HepG2 (cell line): Measurements from ENCODE around the gene DIS3L2. TPM values are rescaled to one million over a fixed set of nuclear protein-coding genes. Genes with fewer than 3 reads are reported as not detected.

Experiments
- CREM ChIP-seq, 2 experiments: sonication (generic) in 1 of 2; formaldehyde crosslinking in 1 of 2; IDR thresholded peaks; 2 replicates each; pipeline versions ENCODE4 v1.4.0 to v1.6.1; 2016 to 2020; ENCODE audit warnings: antibody characterized with exemption in 1 of 2, mild to moderate bottlenecking in 1 of 2, missing genetic modification reagents in 1 of 2
- EP300 ChIP-seq, 3 experiments: sonication (generic) in 1 of 3; formaldehyde crosslinking in 1 of 3; IDR thresholded peaks; 2 replicates each; pipeline versions ENCODE4 v1.5.1 to v1.6.1; 2011 to 2020; ENCODE audit warnings: low read depth in 2 of 3, low read length in 2 of 3, borderline replicate concordance in 1 of 3, improper control_type of control experiment in 1 of 3, mild to moderate bottlenecking in 1 of 3, missing genetic modification reagents in 1 of 3, moderate library complexity in 1 of 3
- FOXJ3 ChIP-seq: sonication (generic); formaldehyde crosslinking; IDR thresholded peaks from 2 replicates; pipeline ENCODE4 v1.4.0; 2020; ENCODE audit warnings: missing genetic modification reagents, mild to moderate bottlenecking, borderline replicate concordance
- FOXP1 ChIP-seq, 2 experiments: fragments of 450-650 bp in 1 of 2; IDR thresholded peaks; 2 replicates each; pipeline ENCODE4 v1.6.1; 2017 to 2018; ENCODE audit warnings: antibody characterized with exemption in 1 of 2
- GPN1 ChIP-seq: sonication (generic); formaldehyde crosslinking; IDR thresholded peaks from 2 replicates; pipeline ENCODE4 v1.5.1; 2020; ENCODE audit warnings: missing genetic modification reagents, borderline replicate concordance
- HBP1 ChIP-seq: IDR thresholded peaks from 2 replicates; pipeline ENCODE4 v1.6.1; 2016; ENCODE audit warnings: low read depth, control low read depth
- ISL2 ChIP-seq: sonication (generic); formaldehyde crosslinking; IDR thresholded peaks from 2 replicates; pipeline ENCODE4 v1.5.0; 2020; ENCODE audit warnings: missing genetic modification reagents
- JUNB ChIP-seq: sonication (generic); formaldehyde crosslinking; IDR thresholded peaks from 2 replicates; pipeline ENCODE4 v1.8.0; 2022; ENCODE audit warnings: missing genetic modification reagents, mild to moderate bottlenecking, borderline replicate concordance
- LBX2 ChIP-seq: sonication (generic); formaldehyde crosslinking; IDR thresholded peaks from 2 replicates; pipeline ENCODE4 v1.5.0; 2020; ENCODE audit warnings: missing genetic modification reagents, mild to moderate bottlenecking, borderline replicate concordance
- MAFF ChIP-seq: IDR thresholded peaks from 2 replicates; pipeline ENCODE4 v1.6.1; 2011; ENCODE audit warnings: low read depth, low read length, improper control_type of control experiment
- MBD4 ChIP-seq: IDR thresholded peaks from 2 replicates; pipeline ENCODE4 v1.6.1; 2012; ENCODE audit warnings: low read length, inconsistent platforms, borderline replicate concordance
- MEF2D ChIP-seq: sonication (generic); formaldehyde crosslinking; IDR thresholded peaks from 2 replicates; pipeline ENCODE4 v1.5.1; 2020; ENCODE audit warnings: mild to moderate bottlenecking, missing genetic modification reagents
- NCOA2 ChIP-seq: sonication (generic); formaldehyde crosslinking; IDR thresholded peaks from 2 replicates; pipeline ENCODE4 v1.8.0; 2022; ENCODE audit warnings: inconsistent platforms
- NFIC ChIP-seq: IDR thresholded peaks from 2 replicates; pipeline ENCODE4 v1.6.1; 2012; ENCODE audit warnings: mild to moderate bottlenecking, low read length, inconsistent platforms
- SMARCC2 ChIP-seq: fragments of 450-650 bp; IDR thresholded peaks from 2 replicates; pipeline ENCODE4 v1.6.1; 2017; ENCODE audit warnings: antibody characterized with exemption, mild to moderate bottlenecking
- TCF7 ChIP-seq: sonication (generic); IDR thresholded peaks from 2 replicates; pipeline ENCODE4 v1.6.1; 2016; ENCODE audit warnings: antibody characterized with exemption, low read depth
- TEAD3 ChIP-seq: optimal IDR thresholded peaks from 2 replicates; pipeline ENCODE3; 2016; ENCODE audit warnings: borderline replicate concordance
- THRA ChIP-seq: sonication (generic); formaldehyde crosslinking; IDR thresholded peaks from 2 replicates; pipeline ENCODE4 v1.4.0; 2020; ENCODE audit warnings: missing genetic modification reagents, borderline replicate concordance
- TRIM24 ChIP-seq: sonication (generic); formaldehyde crosslinking; IDR thresholded peaks from 2 replicates; pipeline ENCODE4 v1.8.0; 2022; ENCODE audit warnings: mild to moderate bottlenecking, missing genetic modification reagents
- ZFX ChIP-seq: sonication (generic); formaldehyde crosslinking; IDR thresholded peaks from 2 replicates; pipeline ENCODE4 v1.4.0; 2020; ENCODE audit warnings: mild to moderate bottlenecking, low read depth, missing genetic modification reagents, moderate library complexity
- ZNF138 ChIP-seq: sonication (generic); formaldehyde crosslinking; IDR thresholded peaks from 2 replicates; pipeline ENCODE4 v1.5.0; 2020; ENCODE audit warnings: mild to moderate bottlenecking, low read depth, missing genetic modification reagents
- ZNF264 ChIP-seq: sonication (generic); formaldehyde crosslinking; IDR thresholded peaks from 2 replicates; pipeline ENCODE4 v1.4.0; 2020; ENCODE audit warnings: missing genetic modification reagents
- ZNF503 ChIP-seq: sonication (generic); formaldehyde crosslinking; IDR thresholded peaks from 2 replicates; pipeline ENCODE4 v1.4.0; 2020; ENCODE audit warnings: missing genetic modification reagents
- ZNF614 ChIP-seq: IDR thresholded peaks from 2 replicates; pipeline ENCODE4 v1.6.1; 2018; ENCODE audit warnings: missing biosample characterization, missing genetic modification reagents, inconsistent platforms, borderline replicate concordance
- polyA plus RNA-seq, 8 experiments: library from polyadenylated mRNA; depleted of rRNA in 3 of 8; stranded (reverse) in 7 of 8; unstranded in 1 of 8; fragments of >200 nt; fragmentation: Illumina TruSeq in 4 of 8; extraction: Trizol in 4 of 8; gene quantifications; 2 replicates each; pipeline versions ENCODE4 v1.2.1 to v1.2.3, GENCODE V29; 2011 to 2016; ENCODE audit warnings: low read depth in 4 of 8, missing spikeins in 1 of 8, mixed read lengths in 1 of 8; ENCODE audit not compliant: insufficient read depth in 1 of 8
- total RNA-seq, 5 experiments: library from RNA; depleted of rRNA; stranded (reverse); fragments of >200 nt; fragmentation: Illumina TruSeq; extraction: Trizol; gene quantifications; 2 replicates each; pipeline ENCODE4 v1.2.3, GENCODE V29; 2016; ENCODE audit warnings: low read depth in 1 of 5

The DIS3L2 gene
- total and polyA plus RNA-seq, 2 of the 13 experiments (the other 11 are each of a cell fraction or from before 2014, with no cell fraction given): 7.0 to 23.9 TPM

- 0 out of 2 replicates have a peak, but pooled peaks have one; percentile 56 for TF ChIP-seq HBP1 (CRISPR knock-in tag)
- TF ChIP-seq SMARCC2: peak; percentile 89
- TF ChIP-seq LBX2: no peak
- TF ChIP-seq ZNF503 (CRISPR knock-in tag): peak; percentile 79; the same call in 1 of the 2 replicates
- no peak for TF ChIP-seq TRIM24 (CRISPR knock-in tag)
- TF ChIP-seq ZNF138 (CRISPR knock-in tag): no peak
- TF ChIP-seq MAFF: peak; percentile 55
- peak; percentile 63; the same call in 1 of the 2 replicates for TF ChIP-seq NCOA2 (CRISPR knock-in tag)
- peak; percentile 79 for TF ChIP-seq ISL2
- TF ChIP-seq TCF7: peak; percentile 47
- TF ChIP-seq THRA: 0 out of 2 replicates have a peak, but pooled peaks have one; percentile 22
- TF ChIP-seq TEAD3 (CRISPR knock-in tag): peak; percentile 73
- TF ChIP-seq GPN1 (CRISPR knock-in tag): no peak
- 0 out of 2 replicates have a peak, but pooled peaks have one; percentile 40 for TF ChIP-seq ZNF614 (CRISPR knock-in tag)
- peak; percentile 92 for TF ChIP-seq FOXJ3
- TF ChIP-seq NFIC: peak; percentile 81; the same call in 1 of the 2 replicates
- TF ChIP-seq ZFX (CRISPR knock-in tag): no peak
- peak; percentile 71 to 81; a peak in 2 of 4 replicates for TF ChIP-seq EP300 (IDR thresholded peaks at IDR 0.05; ENCODE audit: low read depth in 2 of 2, low read length in 2 of 2)
- peak; percentile 56; the same call in 1 of the 2 replicates for TF ChIP-seq EP300 (CRISPR knock-in tag; IDR thresholded peaks at IDR 0.05; ENCODE audit: borderline replicate concordance)
- TF ChIP-seq ZNF264 (CRISPR knock-in tag): no peak; the same call in 1 of the 2 replicates
- peak; percentile 52; the same call in 1 of the 2 replicates for TF ChIP-seq MBD4
- peak; percentile 95; the same call in 1 of the 2 replicates for TF ChIP-seq JUNB
- peak; percentile 63; the same call in 1 of the 2 replicates for TF ChIP-seq MEF2D
- peak; percentile 68 for TF ChIP-seq CREM (IDR thresholded peaks at IDR 0.05)
- TF ChIP-seq CREM (CRISPR knock-in tag; IDR thresholded peaks at IDR 0.05): no peak
- TF ChIP-seq FOXP1 (IDR thresholded peaks at IDR 0.05): peak; percentile 84
- TF ChIP-seq FOXP1 (CRISPR knock-in tag; IDR thresholded peaks at IDR 0.05): peak; percentile 92
These were observed 339.4 kb downstream of the DIS3L2 start (continued) for GRCh38 chr2:232300894-232301387.
